Lower leg skin (tissue), 4 donors: ENCODE measurements around the gene RPL31. TPM values are rescaled to one million over a fixed set of nuclear protein-coding genes. Genes with fewer than 3 reads are reported as not detected.
"Not testable (repeated sequence)": the region's sequence is repeated elsewhere in the genome, so short reads cannot be mapped to it uniquely, and the experiment has no call there.

Source experiments
- DNase-seq, 2 donors: peaks; one replicate each; pipeline ENCODE4 v3.0.0-alpha.2; 2019; ENCODE audit warnings: low spot score in 2 of 2
- H3K4me3 ChIP-seq: fragments of 200-600 bp; sonication (generic); 2 replicates; pipeline ENCODE4 v1.5.1; 2017; ENCODE audit warnings: mild to moderate bottlenecking, low read depth; ENCODE audit not compliant: poor library complexity, severe bottlenecking
- CTCF ChIP-seq, 3 donors: fragments of 450-650 bp; IDR thresholded peaks; one replicate each; pipeline ENCODE4 v1.5.1; 2016; ENCODE audit warnings: antibody characterized with exemption in 3 of 3, mild to moderate bottlenecking in 3 of 3, moderate library complexity in 2 of 3
- POLR2A ChIP-seq, 2 donors: fragments of 450-650 bp; IDR thresholded peaks; one replicate each; pipeline ENCODE4 v1.6.1; 2016 to 2017; ENCODE audit warnings: antibody characterized with exemption in 2 of 2, mild to moderate bottlenecking in 1 of 2, moderate library complexity in 1 of 2
- WGBS, 2 donors: methylation state at CpG; one replicate each; pipeline ENCODE4 v1.1.5; 2018; 5-methylcytosine and 5-hydroxymethylcytosine counted together
- intact Hi-C: fragments of 100-400 bp; cut with DNase I; formaldehyde crosslinking; loops from one replicate; pipeline ENCODE4 v1.15.0; 2023; ENCODE audit warnings: low total_unique reads
- total RNA-seq, 4 donors: library from RNA; depleted of rRNA; stranded (reverse); fragments of >200 nt; gene quantifications; one replicate each; pipeline ENCODE4 v1.1.0, GENCODE V29; 2016

RPL31 gene
- total RNA-seq, 4 donors from 2014 or later = 1,244 to 1,827 (median 1,503) TPM

- 77% methylated on average over 10 of the region's 10 CpGs for WGBS, 2 donors
- no peak for TF ChIP-seq CTCF (IDR thresholded peaks at IDR 0.05)
- no peak for TF ChIP-seq POLR2A (IDR thresholded peaks at IDR 0.05)
- intact Hi-C loops = no loop called here
- no peak for DNase-seq
- H3K4me3 ChIP-seq = no peak overlapping the region
Measured at GRCh38 chr2:101045330-101045729, 43.2 kb downstream of the RPL31 start.

GRCh38 chr2:101047075-101047766, 45.1 kb downstream of the RPL31 start:
- peak in 1 of 2 donors; percentile 59 for DNase-seq
- TF ChIP-seq CTCF (IDR thresholded peaks at IDR 0.05) (no peak), POLR2A (IDR thresholded peaks at IDR 0.05) (no peak)
- H3K4me3 ChIP-seq = no peak overlapping the region
- intact Hi-C loops = no loop called here
- WGBS, 2 donors = 54 to 72% methylated on average over 12 of the region's 12 CpGs

GRCh38 chr2:101047774-101048173, 45.7 kb downstream of the RPL31 start:
- intact Hi-C loops = no loop called here
- 41 to 49% methylated on average over 6 of the region's 6 CpGs for WGBS, 2 donors
- no peak for DNase-seq
- TF ChIP-seq CTCF (IDR thresholded peaks at IDR 0.05) (no peak), POLR2A (IDR thresholded peaks at IDR 0.05) (no peak)
- H3K4me3 ChIP-seq = no peak overlapping the region

GRCh38 chr2:101048756-101049155, 46.7 kb downstream of the RPL31 start:
- WGBS, 2 donors = 98 to 99% methylated on average over 3 of the region's 3 CpGs
- no peak for DNase-seq
- no peak for TF ChIP-seq CTCF (IDR thresholded peaks at IDR 0.05)
- TF ChIP-seq POLR2A (IDR thresholded peaks at IDR 0.05) = no peak
- no peak overlapping the region for H3K4me3 ChIP-seq
- intact Hi-C loops = no loop called here

GRCh38 chr2:101050886-101051285, 48.8 kb downstream of the RPL31 start:
- intact Hi-C loops, H3K4me3 ChIP-seq, DNase-seq: not testable (repeated sequence)
- 97% methylated on average over 6 of the region's 6 CpGs for WGBS, 2 donors

- intact Hi-C loops = no loop called here
- no peak for DNase-seq
- TF ChIP-seq CTCF (IDR thresholded peaks at IDR 0.05) (no peak), POLR2A (IDR thresholded peaks at IDR 0.05) (no peak)
- WGBS, 2 donors = 87 to 96% methylated on average over 5 of the region's 5 CpGs
- H3K4me3 ChIP-seq = no peak overlapping the region
Measured at GRCh38 chr2:101052147-101052546, 50.1 kb downstream of the RPL31 start.
